Stromal cell of bone marrow (primary cell): ENCODE measurements around the gene STX8.

Experiments used
- DNase-seq: peaks from one replicate; pipeline ENCODE4 v3.0.0-alpha.2; 2012; ENCODE audit warnings: low read depth

STX8 gene

GRCh38 chr17:9291912-9292560, 283.6 kb downstream of the STX8 start:
- no peak for DNase-seq

GRCh38 chr17:9290226-9290613, 285.4 kb downstream of the STX8 start:
- DNase-seq = no peak

- no peak for DNase-seq
Observed at GRCh38 chr17:9287306-9287705, 288.3 kb downstream of the STX8 start.

- DNase-seq = no peak
Observed at GRCh38 chr17:9286434-9286833, 289.2 kb downstream of the STX8 start.

- DNase-seq = no peak
Observed at GRCh38 chr17:9285602-9286427, 289.8 kb downstream of the STX8 start.

DNA sequence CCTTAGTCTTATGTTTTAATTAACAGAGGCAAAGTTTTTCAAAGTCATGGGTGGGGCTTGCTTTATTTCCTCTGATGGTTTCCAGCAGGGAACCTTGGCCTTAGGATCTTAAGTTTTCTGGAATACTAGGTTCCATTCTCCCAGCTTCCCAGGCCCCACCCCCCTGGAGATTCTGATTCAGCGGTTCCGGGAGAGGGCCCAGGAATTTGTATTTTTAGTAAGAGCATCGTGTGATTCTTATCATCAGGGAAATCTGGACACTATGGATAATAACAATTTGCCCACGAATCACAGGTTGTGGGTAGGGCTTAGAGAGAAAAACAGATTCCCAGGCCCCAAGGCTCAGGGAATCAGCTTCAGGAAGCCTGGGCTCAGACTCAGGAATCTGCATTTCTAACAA, 290.7 kb downstream of the STX8 start:
- DNase-seq = peak; percentile 31

DNA sequence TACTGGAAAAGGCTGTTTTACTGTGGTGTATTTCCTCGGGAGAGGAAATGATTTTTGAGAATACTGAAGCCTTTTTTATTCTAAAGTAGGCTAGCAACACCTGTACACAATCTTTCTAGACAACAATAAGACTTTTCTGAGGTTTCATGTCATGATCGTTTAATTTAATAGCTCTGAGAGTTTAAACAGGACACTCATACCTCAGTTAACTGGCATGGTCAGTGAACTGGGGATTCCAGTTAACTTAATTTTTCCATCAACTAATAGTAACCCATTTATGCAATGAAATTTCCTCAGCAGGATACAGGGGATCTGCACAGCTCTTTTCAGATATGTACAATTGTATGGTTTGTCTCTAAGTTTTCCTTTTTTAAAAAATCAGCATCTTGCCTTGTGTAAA, 291.7 kb downstream of the STX8 start:
- DNase-seq = no peak

DNA sequence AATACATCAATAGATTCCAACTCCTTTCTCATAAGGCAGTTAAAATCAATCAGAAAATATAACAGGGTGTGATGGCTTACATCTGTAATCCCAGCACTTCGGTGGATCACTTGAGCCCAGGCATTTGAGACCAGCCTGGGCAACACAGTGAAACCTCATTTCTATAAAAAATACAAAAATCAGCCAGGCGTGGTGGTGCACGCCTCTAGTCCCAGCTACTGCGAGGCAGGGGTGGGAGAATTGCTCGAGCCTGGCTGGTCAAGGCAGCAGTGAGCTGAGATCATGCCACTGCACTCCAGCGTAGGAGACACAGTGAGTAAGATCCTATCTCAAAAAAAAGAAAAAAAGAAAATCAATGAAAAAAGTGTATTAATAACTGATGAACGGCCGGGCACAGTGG, 295.7 kb downstream of the STX8 start:
- DNase-seq = no peak

DNA sequence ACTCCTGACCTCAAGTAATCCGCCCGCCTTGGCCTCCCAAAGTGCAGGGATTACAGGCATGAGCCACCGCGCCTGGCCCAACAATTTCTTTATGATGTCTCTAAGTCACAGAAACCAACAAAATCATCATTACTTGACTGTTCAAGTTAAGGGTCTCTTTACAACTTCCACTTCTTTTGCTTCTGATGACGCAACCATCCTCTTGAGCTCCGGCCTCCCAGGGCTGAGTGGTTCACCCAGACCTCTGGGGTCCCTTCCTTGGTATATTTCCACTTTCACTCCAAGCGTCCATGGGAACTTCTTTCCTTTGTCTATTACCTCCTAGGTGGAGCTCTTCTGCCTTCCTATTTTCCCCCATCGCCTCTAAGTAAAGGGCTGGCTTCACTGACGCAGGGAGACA, 300.6 kb downstream of the STX8 start:
- no peak for DNase-seq

DNA sequence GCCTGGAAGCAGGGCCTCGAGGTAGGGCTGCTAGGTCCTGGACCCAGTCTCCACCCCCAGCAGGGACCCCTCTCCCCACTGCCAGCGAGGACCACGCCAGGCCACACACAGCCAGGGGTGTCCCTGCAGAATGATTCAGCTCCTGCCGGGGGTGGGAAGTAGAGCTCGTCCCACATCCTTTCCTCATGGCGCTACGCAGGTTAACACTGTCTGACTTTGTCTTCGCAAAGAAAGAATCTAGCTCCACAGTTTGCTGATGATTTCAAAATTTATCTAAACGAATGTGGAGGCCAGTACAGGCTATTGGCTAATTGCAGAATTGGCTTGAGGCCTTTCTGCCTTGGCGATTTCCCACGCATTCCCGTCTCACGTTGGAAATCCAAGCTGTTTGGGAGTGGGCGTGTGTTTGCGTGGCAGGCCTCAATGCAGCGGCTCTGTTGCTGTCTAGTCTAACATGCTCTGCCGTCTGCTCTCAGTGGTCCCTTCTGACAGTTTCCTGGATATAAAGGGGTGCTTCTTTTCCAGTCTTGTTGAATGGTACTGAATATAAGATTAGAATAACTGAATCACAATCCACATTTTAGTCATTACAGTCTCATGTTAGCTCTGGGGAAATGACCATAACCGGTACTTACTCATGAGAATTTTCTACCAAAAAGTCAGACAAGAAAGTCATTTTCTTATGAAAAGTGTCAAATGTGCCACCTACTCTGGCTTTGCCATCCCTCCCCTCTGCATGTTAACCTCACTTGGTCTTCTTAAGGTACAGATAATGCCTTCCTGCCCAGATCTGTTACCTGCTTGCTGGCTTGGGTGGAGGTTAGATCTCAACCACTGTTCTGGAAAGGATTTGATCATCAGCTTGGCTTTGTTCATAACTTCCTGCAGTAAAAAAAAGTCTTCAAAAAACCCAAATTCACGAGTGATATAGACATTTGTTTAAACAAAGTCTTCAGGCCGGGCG, 301.9 kb downstream of the STX8 start:
- no peak for DNase-seq

DNA sequence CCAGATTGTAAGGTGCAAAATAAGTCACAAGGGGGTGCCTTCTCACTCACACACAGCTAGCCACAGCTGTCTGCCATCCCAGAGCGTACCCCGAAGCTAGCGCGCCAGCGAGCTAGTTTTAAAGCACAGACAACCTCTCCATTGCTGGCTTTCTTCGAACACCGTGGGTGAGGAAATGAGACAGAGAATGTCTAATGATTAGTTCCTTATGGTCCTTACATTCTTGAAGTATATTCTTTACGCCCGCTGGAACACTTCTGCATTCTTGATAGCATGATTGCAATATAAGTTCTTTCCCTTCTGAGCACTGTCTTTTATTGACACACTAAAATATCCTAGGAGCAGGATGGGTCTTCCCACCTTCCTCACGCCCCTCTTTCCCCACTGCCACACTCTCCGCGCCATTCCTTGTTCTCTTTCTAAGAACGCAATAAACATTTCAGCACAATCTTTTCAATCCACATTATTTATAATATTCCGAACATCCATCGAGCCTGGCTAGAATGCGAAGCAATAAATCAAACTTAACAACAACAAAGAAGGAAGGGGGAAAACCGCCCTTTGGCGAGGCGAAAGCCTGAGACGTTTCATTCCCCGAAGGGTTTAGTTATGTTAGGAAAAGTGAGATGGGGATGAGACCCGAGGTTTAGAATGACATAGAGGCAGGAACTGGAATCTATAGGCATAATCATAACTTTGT, 303.0 kb downstream of the STX8 start:
- no peak for DNase-seq

GRCh38 chr17:9271989-9272388, 303.6 kb downstream of the STX8 start:
- no peak for DNase-seq

DNA sequence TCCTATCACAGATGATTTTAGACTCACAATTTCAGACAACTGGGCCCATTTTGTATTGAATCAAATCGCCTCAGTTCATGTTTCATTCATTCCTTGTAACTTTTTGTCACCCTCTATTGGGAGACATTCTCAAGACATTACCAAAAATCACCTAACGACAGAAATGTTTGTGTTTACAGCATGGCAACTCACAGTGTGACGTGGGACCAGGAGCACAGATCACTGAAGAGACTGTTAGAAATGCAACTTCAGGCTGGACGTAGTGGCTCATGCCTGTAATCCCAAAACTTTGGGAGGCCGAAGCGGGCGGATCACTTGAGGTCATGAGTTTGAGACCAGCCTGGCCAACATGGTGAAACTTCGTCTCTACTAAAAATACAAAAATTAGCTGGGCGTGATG, 304.7 kb downstream of the STX8 start:
- DNase-seq = no peak

DNA sequence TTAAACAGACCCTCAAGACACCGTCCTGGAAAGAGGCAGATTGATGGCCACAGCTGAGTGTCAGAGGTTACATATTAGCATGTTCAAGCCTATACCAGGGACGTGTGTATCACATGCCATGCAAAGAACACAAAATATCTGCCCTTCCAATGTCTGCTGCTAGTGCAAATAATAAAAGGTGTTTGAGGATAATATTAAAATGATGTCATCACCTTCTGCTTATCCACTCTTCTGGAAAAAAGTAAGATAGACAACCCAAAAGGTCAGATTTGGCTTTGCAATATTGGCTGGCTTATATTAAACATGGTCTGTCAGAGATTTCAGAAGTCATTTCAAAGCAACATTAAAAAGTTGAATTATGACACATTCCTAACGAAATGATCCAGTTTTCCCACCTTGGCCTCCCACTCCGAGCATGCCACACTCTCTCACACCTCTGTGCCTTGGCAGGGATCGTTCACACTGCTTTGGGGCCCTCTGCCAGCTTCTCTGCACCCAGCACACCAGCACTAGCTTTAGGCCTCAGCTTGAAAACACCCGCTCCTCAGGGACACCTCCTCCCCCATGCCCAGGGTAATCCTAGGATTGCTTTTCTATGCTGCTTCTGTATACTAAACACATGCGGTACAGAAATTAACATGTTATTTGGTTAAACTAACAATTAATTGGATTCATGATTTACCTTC, 306.1 kb downstream of the STX8 start:
- DNase-seq = no peak

DNA sequence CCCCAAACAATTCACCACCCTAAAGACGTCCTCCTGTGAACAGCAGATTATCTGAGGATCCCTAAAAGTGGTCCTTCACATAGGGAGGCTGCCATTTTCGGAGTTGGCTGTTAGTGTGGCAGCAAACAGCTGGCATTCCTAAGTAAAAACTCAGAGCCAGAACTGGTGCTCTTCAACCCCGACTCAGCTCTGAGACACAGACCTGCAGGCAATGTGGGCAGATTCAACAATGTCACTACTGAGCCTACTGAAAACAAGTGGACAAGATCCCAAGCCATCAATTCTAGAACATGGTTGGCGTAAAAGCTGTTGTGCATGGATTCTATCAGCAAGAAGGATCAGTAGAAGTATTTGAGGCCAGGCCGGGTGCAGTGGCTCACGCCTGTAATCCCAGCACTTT, 307.1 kb downstream of the STX8 start:
- no peak for DNase-seq

GRCh38 chr17:9266697-9267117, 308.9 kb downstream of the STX8 start:
- DNase-seq = no peak

GRCh38 chr17:9266031-9266680, 309.5 kb downstream of the STX8 start:
- no peak for DNase-seq

DNA sequence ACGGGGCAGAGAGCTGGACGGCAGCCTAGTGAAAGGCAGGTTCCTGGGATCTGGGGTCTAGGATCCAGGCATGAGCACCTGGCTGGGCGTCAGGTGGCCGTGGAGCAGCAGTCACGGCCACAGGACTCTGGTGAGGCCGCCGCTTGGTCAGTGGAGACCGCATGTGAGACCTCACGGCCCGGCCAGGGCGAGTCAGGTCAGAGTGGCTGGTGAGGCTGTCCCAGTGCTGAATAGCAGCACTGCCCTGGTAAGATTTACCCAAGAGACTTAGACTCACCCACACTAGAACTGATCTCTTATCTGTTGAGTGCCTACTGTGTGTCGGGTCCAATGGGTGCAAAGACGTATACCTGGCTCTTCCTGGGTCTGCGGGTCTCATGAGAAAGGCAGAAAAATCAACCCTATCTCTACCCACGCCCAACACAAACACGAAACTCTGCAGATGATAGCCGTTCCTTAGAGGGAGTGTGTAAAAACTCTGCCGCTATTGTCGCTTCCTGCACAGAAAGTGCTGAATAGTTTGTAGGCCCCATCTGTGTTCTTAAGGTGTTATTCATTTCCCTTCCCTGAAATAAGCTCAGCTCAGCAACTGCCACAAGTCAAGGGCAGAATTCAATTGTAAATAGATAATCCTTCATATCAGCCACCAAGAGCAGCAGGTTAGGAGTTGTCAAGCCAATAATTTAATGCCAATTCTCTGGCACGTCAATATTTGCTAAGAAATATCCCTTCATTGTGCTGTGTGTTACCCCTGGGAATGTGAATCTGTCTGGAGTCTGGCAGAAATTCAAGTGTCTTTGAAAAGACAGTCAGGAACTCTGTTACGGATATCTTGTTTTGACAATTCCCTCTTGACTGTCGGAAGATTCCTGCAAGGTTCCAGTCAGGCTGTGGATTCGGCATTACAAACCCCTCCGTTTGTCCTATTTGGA, 314.3 kb downstream of the STX8 start:
- no peak for DNase-seq

- no peak for DNase-seq
Observed at GRCh38 chr17:9259419-9259818, 316.2 kb downstream of the STX8 start.
